HG03159 (cell line): ENCODE measurements around the gene DECR2.
"Not testable (repeated sequence)": the region's sequence is repeated elsewhere in the genome, so short reads cannot be mapped to it uniquely, and the experiment has no call there.

Experiments
- ATAC-seq: cut with Tn5 transposase; IDR thresholded peaks from one replicate; pipeline ENCODE4 v1.9.1; 2021; ENCODE audit warnings: mild to moderate bottlenecking, moderate library complexity; ENCODE audit not compliant: unreplicated experiment

DECR2 gene

DNA sequence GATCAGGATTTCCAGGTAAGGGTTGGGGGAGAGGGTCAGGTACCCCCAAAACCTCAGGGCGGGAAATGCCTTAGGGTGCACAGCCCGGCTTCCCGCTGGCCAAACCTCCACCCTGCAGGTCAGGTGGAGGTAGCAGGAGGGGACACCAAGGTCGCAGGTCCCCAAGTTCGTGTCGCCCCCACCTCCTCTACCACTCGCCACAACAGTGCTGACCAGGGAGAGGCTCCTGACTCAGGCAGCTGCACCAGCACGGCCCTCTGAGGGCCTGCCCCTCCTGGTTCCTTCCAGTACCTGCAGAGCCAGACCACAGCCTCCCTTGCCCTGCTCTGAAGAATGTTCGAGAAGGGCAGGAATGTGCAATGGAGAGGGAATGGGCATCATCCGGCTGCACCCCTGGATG, 35.2 kb upstream of the DECR2 start:
- ATAC-seq = no peak

DNA sequence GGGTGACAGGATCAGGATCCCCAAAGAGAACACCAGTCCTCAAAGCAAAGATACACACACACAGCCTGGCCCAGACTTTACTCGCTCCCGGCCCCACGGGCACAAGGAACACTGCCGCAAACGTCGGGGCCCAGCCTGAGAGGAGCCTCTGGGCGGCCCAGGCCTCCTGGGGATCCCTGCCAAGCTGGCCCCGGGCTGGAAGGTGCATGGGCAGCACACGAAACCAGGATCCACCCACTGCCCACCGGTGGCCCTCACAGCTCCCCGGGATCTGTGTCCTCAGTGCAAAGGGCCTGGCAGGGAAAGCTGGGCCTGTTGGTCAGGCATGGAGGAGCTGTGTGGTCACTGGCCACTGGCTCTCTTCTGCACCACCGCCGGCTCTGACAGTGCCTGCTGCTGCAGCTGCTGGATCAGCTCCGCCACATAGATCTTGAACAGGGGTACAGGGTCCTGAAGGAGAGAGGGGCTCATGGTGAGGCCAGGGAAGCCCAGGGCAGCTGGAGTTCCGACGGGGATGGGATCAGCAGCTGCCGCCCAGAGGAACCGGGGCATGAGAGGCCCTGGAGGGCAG, 34.3 kb upstream of the DECR2 start:
- ATAC-seq = no peak

DNA sequence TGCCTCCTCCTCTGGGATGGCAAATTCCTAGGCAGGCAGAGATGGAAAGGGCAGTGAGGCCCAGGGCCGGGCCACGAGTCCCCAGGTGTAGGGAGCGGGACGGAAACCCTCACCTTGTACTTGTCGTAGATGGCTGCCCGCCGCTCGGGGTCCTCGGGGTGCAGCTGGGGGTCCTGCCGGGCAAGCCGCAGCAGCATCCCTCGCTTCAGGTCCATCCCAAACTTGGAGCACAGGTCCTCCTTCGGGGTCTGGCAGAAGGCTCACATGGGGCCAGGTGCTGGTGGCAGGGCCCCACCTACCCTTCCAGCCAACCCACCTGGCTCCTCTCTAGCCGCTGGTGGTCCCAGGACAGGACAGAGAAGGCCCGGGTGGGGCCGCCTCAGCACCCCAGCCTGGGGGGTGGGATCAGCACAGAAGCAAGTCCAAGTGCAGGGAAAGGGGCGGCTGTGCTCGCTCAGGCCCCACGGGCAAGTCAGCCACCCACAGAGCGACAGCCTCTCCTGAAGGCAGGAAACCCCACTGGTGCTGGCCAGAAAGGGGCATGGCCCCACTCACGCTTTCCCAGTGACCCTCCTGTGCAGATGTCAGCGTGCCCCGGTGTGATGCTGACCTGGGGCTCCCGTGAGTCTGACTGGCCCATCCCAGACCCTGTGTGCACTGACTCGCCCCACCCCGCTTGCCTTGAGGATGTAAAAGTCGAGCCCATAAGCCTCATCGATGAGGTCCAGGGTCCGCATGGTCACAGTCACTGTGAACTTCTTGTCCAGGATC, 33.1 kb upstream of the DECR2 start:
- no peak for ATAC-seq

DNA sequence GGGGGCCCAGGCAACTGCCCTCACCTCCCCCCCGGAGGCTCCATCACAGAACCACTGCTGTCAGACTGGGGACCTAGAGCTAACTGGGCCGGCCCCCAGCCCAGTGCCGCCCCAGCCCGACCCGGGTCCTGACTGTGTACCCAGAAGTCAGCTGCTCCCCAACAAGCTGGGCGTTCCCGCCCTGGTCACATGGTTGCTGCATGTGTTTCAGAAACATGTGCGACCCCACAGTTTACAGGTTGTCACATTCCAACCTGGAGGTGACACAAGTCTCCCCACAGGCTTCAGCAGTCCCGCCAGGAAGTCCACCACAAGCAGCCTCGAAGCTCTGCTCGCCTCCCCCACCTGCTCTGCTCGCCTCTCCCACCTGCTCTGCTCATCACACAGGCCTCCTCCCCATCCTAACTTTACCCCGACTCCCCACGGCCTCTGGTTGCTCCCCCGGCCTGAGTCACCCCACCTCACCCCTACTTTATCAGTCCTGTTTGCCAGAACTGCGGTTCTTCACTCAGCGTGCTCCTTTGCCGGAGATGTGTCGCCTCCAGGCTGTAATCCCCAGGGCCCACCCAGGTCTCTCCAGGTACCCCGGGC, 32.3 kb upstream of the DECR2 start:
- no peak for ATAC-seq

DNA sequence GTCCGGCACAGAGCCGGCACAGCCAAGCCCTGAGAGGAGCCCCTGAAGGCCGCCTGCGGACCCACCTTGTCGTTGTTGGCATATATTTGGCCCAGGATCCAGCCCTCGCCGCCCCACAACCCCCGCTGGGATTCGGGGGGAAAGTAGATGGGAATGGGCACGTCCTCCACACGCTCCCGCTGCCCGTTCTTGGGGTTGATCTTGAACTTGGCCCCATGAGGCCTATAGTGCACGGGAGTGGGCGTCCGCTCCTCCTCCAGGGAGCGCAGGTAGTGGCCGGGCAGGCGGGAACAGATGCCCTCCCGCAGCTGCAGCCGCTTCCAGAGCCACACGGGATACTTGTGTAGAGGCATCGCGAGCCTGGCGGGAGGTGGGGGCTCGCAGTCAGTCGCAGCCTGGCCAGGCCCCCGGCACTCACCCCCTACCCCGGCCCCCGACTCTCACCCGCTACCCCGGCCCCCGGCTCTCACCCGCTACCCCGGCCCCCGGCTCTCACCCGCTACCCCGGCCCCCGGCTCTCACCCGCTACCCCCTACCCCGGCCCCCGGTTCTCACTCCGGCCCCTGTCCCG, 31.7 kb upstream of the DECR2 start:
- ATAC-seq = no peak

DNA sequence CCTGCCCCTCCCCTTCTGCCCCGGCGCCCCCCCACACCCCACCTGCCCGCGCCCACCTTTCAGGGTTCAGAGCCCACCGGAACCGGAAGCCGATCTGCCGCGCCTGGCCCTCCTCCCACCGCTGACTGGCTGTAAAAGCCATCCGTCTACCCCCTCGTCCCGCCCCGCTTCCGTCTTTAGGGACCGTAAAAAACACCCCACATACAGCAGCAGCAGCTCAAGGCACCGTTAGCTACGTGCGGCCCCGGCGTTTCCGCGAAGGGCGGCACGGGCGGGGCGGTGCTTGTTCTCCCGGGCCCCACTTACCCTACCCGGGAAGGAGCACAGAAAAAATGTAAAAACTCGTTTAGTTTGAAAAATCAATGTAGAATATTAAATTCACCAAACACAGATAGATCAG, 31.2 kb upstream of the DECR2 start, which contains the start of gene MRPL28:
Gene MRPL28 (minus strand): TSS at position 96 of the 400 bp plus-strand sequence. CDS start 320 bp downstream, outside the sequence.
- ATAC-seq = peak; percentile 79

DNA sequence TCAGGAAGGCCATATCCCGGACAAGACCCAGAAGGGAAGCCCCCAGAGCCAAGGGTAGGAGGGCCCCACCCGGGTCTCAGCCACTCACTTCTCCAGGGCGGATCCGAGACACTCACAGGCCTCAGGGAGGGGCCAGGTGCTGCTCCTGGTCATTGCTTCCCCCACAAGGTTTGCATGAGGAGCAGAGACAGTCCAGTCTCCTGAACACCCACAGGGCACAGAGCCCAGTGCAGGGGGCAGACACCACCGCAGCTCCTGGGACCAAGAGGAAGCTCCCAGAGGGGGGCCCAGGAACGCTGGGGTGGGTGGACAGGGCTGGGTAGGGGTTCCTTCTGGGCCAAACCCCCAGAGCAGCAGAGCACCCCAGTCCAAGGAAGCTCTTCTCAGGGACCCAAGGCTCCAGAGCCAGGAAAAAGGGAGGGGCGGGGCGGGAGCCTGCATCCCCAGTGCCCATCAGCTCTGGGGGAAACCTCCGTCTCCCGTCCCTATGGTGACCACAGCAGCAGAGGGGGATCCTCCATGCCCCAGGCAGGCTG, 30.6 kb upstream of the DECR2 start:
- ATAC-seq = no peak

DNA sequence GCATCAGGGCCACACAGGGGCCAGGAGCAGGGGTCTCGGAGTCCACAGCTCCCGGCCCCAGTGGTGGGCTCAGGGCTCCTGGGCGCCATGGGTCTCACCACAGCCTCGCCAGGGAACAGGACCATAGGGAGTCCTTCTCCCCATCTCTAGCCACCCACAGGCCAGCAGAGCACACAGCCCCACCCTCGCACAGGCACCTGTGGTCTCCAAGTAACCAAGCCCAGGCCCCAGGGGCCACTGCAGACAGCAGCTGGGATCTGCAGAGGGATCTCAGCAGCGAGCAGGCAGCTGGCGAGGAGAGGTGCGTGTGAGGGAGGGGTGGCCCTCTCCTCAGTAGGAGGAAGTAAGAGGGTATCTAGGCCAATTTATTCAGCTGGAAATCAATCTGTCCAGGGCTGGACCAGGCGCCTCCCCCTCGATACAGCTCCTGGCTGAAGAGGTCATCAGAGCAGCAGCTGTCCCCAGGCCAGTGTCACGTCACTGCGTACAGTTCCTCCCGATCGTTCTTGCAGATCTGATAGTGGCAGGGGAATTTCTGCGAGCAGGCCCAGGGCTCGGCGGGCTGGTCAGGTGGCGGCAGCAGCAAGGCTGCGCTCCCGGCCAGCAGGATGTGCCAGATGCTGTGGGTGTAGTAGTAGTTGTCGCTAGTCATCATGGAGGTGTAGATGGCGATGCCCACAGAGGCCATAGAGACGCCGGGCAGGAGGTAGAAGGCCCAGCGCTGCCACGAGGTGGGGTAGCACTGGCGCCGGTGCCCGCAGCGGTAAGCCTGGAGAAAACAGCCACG, 30.0 kb upstream of the DECR2 start:
- no peak for ATAC-seq

DNA sequence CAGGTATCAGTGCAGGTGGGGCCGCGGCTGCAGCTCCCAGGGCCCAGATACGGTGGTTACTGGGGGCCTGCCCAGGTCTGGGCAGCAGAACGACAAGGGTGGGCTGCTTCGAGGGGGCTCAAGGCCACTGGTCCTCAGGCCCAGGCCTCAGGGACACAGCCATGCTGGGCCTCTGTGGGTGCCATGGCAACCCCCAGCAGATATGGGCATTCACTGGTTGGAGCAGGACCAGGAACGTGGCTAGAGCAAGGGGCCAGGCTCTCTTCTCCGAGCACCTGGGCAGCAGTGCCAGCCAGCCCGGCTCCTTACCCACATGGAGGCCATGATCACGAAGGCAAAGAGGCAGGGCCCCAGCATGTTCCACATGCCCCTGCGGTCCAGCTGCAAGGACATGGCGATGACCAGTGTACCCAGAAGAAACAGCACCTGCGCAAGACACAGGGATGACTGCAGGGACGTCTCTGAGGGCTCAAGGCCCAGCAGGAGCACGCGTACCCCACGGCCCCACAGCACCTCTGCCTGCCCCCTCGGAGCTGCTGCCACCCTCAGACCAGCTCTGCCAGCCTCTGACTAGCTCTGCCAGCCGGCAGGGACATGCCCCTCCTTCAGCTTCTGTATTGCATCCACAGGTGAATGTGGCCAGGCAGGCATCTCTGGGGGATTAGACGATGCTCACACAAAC, 29.2 kb upstream of the DECR2 start:
- ATAC-seq = no peak

DNA sequence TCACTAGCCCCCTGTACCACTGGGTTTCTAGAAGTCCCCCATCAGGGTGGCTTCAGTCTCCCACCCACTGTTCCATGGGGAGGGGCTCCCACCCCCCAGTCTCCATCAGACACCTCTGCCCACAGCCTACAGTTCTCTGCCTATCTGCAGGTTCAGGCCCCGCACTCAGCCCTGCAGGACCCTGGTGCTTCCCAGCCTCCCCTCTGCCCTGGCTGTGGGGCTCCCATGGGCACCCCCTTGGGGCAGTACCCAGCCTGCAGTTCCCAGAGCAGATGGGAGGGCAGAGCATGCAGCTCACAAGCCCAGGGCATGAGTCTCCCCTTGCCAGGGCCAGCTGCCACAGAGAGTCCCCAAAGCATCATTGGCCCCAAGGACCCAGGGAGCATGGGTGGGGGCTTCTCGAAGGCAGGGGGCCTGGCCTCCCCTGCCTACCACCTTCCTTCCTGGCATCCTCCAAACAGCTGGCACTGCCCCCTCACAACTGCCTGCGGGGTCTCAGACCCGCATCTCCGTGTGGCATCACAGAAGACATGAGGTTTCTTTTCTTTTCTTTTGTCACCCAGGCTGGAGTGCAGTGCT, 28.6 kb upstream of the DECR2 start:
- no peak for ATAC-seq

DNA sequence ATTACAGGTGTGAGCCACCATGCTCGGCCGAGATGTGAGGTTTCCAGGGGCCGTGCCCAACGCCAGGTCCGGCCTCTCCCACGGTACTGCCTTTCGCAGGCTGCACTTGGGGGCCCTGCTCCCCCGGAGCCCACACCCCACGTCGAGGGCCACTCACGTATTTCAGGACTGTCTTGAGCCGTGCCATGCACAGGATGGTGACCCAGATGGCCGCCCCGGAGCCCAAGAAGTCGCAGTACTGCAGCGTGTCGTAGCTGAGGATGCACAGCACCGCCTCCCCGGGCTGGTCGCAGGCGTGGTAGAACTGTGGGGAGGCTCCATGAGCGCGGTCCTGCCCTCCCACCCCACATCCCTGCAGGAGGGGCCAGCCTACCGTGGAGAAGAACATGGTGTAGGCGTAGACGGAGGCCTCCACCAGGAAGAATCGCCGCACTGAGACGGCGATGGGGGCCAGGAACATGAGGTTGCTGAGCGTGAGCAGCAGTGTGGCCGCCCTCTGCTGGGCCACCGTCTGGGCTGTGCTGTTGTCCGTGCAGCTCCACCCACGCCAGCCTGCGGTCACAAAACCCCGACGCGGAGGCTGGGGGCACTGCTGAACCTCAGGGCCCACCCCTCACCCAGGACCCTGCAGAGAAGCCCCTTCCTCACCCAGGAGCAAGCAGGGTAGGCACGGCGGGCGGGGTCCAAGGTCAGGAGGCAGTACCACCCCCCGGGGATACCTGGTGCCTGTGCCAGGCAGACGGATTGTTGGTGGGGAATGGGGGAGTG, 27.7 kb upstream of the DECR2 start:
- ATAC-seq = no peak

DNA sequence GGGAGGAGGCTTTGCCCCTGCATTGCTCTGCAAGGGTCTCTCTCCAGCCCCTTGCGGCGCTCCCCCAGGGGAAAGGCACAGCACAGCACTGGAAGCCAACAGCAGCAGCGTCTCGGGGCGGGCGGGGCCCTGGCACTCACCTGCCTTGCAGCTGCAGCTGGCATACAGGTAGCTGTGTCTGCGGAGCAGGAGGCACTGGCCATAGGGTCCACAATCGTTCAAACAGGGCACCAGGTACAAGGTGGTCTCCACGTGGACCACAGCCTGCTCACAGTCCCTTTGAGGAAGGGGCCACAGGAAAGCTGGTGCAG, 27.1 kb upstream of the DECR2 start:
- no peak for ATAC-seq

DNA sequence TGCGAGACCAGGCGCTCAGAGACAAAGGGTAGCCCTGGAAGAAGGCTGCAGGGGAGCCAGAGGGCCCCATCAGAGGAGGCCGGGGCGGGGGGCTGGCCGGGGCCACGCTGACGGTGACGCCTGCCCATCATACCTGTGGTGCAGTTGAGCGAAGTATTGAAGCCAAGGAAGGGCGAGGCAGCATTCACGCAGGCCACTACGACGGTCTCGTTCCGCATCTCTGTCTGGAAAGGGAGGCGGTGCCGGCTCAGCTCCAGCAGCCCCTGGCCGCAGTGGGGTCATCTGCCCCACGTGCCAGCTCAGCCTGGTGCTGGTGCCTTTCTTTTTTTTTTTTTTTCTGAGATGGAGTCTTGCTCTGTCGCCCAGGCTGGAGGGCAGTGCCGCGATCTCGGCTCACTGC, 26.5 kb upstream of the DECR2 start:
- ATAC-seq = no peak

DNA sequence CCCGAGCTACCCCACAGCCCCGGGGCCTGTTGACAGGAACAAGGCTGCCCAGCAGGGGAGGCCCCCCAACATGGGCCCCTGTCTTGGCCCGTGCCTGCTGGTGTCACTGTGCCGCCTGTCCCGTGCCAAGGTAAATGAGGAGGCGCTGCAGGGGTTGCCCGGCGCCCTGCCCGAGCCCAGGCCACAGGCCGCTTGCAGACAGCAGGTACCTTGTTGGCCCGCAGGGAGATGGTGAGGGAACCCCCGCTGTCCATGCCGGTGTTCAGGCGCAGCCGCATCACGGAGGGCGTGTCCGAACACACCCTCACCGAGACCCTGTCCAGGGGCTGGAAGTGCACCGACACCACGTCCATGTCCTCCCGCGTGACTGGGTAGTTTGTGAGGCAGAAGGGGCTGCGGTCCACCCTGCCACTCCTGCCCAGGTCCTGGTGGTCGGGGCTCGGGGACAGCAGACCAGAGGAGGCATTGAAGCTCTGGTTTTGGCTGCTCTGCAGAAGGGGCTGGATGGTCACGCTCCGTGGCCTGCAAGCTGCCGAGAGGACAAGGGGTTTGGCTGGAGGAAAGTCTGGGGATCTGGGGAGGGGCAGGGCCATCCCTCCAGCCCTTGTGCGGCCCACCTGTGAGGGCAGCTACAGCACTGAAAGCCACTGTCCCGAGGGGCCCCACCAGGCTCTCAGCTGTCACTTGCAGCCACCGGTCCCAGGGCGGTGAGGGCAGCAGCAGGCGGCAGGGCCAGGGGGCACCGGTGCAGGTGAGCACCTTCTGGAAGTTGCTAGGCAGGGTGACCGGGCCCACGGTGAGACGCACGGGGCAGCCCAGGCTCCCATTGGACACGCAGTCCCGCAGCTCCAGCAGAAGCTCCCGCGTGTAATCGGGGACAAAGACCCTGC, 25.5 kb upstream of the DECR2 start:
- ATAC-seq = no peak

DNA sequence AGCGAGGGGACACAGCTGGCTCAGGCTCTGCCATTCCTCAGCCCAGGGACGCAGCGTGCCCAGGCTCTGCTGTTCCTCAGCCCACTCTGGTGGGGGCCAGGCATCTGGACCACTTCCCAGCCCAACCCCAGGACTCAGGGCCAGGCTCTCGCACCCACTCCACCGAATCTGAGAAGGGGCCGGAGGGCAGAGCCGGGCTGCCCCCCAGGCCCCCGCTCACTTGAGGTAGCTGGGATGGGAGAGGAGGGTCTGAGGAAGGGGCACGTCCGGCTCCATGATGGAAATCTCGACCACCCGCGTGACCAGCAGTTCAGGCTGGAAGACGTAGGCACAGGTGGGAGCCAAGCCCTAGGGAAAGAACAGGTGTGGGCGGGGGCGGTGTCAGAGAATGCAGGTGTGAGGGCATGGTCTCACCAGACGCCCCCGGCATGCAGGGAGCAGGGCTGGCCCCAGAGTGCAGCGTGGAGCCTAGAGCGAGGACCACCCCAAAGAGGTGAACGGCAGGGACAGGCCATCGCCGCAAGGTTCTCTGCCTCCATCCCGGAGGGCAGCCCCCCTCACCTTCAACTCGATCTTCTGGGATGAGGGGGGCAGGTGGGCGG, 24.8 kb upstream of the DECR2 start:
- no peak for ATAC-seq

DNA sequence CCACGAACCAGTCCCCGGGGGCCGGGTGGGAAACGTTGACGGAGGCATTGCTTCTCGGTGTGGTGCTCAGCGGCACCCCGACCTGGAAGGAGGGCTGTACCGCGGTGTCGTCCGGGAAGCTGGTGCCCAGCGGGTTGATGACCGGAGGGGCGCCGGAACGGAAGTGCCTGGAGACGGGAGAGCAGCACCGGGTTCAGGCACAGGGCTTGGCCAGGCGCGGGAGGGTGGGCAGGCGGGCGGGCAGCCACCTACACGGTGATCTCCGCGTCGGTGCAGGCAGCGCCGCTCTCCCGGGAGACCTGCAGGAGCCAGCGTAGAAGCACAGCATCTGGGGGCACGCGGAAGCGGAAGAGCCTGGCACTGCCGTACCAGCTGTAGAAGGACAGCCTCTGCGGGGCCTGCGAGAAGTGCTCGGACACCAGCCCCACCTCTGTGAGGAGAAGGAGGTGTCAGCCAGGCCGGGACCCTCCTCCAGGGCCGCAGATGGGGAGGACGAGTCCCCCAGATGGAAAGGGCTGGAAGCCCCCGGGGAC, 24.2 kb upstream of the DECR2 start:
- no peak for ATAC-seq

DNA sequence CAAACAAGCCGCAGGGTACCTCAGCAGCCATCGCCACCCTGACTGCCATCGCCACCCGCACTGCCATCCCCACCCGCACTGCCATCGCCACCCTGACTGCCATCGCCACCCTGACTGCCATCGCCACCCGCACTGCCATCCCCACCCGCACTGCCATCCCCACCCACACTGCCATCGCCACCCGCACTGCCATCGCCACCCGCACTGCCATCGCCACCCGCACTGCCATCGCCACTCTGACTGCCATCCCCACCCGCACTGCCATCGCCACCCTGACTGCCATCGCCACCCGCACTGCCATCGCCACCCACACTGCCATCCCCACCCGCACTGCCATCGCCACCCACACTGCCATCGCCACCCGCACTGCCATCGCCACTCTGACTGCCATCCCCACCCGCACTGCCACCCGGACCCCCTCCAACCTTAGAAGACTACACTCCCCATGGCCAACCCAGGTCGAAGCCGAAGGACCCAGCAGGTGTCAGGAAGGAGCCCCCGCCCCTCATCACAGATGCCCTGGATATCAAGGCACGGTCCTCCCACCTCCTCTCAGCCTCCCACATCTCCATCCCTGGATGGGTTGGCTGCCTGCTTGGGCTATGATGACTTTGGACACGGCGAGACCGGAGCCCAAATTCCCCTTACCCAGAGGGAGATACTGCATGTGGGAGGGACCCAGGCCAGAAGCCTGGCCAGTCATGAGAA, 23.4 kb upstream of the DECR2 start:
- ATAC-seq = not testable (repeated sequence)
